Choroid plexus epithelial cell (primary cell): Measurements from ENCODE around the gene MCMBP.

Experiments
- DNase-seq: peaks from one replicate; pipeline ENCODE4 v3.0.0-alpha.2; 2010; ENCODE audit warnings: low read depth
- H3K4me3 ChIP-seq: 2 replicates; pipeline ENCODE4 v1.5.1; 2011; ENCODE audit warnings: low read depth, mild to moderate bottlenecking, control low read depth, low read length, moderate library complexity
- CTCF ChIP-seq: conservative IDR thresholded peaks from 2 replicates; pipeline ENCODE4 v1.5.1; 2011; ENCODE audit warnings: low read depth, mild to moderate bottlenecking, control low read depth, inconsistent platforms, low read length, moderate library complexity

Gene MCMBP

GRCh38 chr10:119783665-119784027 lies 89.0 kb downstream of the MCMBP start:
- H3K4me3 ChIP-seq = no peak overlapping the region
- no peak for TF ChIP-seq CTCF
- DNase-seq = no peak

GRCh38 chr10:119782981-119783664 lies 89.5 kb downstream of the MCMBP start:
- no peak for TF ChIP-seq CTCF
- no peak for DNase-seq
- H3K4me3 ChIP-seq = no peak overlapping the region

- TF ChIP-seq CTCF = no peak
- no peak for DNase-seq
- no peak overlapping the region for H3K4me3 ChIP-seq
Observed at GRCh38 chr10:119781498-119781897, 91.1 kb downstream of the MCMBP start.

GRCh38 chr10:119780879-119781480 lies 91.7 kb downstream of the MCMBP start:
- H3K4me3 ChIP-seq = no peak overlapping the region
- DNase-seq = no peak
- TF ChIP-seq CTCF = no peak
